Neural cell (in vitro differentiated cells): Measurements from ENCODE around the gene ITGB6.

Experiments
- EP300 ChIP-seq: fragments of 450-650 bp; conservative IDR thresholded peaks from 2 replicates; pipeline ENCODE4 v1.6.1; 2014; ENCODE audit warnings: antibody characterized with exemption, mild to moderate bottlenecking, moderate library complexity; ENCODE audit not compliant: poor library complexity, severe bottlenecking
- EZH2 ChIP-seq: fragments of 200-600, 300-800 bp; shearing (Covaris generic), sonication (generic); IDR thresholded peaks from 2 replicates; pipeline ENCODE4 v1.6.1; 2014; ENCODE audit warnings: antibody characterized with exemption, low read length, borderline replicate concordance, mild to moderate bottlenecking; ENCODE audit not compliant: insufficient read depth, poor library complexity, severe bottlenecking
- POLR2AphosphoS5 ChIP-seq: IDR thresholded peaks from 2 replicates; pipeline ENCODE4 v1.6.1; 2012
- SMC3 ChIP-seq: fragments of 450-650 bp; conservative IDR thresholded peaks from 2 replicates; pipeline ENCODE4 v1.6.1; 2014; ENCODE audit warnings: antibody characterized with exemption, mild to moderate bottlenecking, moderate library complexity; ENCODE audit not compliant: poor library complexity
- TAF1 ChIP-seq: IDR thresholded peaks from 2 replicates; pipeline ENCODE4 v1.6.1; 2012; ENCODE audit warnings: low read depth
- TF ChIP-seq, protein P1 (sequence below): fragments of 450-650 bp; IDR thresholded peaks from 2 replicates; pipeline ENCODE4 v1.5.1; 2014; ENCODE audit warnings: antibody characterized with exemption, mild to moderate bottlenecking, moderate library complexity; ENCODE audit not compliant: poor library complexity, severe bottlenecking
- TF ChIP-seq, protein P2 (sequence below): IDR thresholded peaks from 2 replicates; pipeline ENCODE4 v1.6.1; 2012; ENCODE audit warnings: borderline replicate concordance

DNA sequence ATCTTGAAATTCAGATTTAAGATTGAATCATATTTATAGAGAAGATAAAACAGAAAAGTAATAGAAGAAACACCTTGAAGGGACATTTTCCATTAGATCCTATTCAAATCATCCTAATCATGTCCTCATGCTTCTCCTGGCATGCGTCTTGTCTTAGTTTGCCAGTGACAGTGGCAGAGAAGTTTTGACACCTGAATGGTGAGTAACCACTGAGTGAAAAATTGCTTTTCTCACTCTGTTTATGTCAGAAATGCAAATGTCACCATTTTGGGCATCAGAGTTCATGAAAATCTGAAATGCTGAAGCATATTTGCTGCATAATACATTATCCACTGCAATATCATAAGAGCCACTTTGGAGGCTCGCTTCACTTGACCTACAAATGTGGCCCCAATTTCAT is 74.7 kb downstream of the ITGB6 start:
- TF ChIP-seq, protein P1, sequence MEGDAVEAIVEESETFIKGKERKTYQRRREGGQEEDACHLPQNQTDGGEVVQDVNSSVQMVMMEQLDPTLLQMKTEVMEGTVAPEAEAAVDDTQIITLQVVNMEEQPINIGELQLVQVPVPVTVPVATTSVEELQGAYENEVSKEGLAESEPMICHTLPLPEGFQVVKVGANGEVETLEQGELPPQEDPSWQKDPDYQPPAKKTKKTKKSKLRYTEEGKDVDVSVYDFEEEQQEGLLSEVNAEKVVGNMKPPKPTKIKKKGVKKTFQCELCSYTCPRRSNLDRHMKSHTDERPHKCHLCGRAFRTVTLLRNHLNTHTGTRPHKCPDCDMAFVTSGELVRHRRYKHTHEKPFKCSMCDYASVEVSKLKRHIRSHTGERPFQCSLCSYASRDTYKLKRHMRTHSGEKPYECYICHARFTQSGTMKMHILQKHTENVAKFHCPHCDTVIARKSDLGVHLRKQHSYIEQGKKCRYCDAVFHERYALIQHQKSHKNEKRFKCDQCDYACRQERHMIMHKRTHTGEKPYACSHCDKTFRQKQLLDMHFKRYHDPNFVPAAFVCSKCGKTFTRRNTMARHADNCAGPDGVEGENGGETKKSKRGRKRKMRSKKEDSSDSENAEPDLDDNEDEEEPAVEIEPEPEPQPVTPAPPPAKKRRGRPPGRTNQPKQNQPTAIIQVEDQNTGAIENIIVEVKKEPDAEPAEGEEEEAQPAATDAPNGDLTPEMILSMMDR: no peak
- TF ChIP-seq TAF1 (no peak), EZH2 (no peak), SMC3 (no peak), EP300 (peak; percentile 84), POLR2AphosphoS5 (peak; percentile 56)
- TF ChIP-seq, protein P2, sequence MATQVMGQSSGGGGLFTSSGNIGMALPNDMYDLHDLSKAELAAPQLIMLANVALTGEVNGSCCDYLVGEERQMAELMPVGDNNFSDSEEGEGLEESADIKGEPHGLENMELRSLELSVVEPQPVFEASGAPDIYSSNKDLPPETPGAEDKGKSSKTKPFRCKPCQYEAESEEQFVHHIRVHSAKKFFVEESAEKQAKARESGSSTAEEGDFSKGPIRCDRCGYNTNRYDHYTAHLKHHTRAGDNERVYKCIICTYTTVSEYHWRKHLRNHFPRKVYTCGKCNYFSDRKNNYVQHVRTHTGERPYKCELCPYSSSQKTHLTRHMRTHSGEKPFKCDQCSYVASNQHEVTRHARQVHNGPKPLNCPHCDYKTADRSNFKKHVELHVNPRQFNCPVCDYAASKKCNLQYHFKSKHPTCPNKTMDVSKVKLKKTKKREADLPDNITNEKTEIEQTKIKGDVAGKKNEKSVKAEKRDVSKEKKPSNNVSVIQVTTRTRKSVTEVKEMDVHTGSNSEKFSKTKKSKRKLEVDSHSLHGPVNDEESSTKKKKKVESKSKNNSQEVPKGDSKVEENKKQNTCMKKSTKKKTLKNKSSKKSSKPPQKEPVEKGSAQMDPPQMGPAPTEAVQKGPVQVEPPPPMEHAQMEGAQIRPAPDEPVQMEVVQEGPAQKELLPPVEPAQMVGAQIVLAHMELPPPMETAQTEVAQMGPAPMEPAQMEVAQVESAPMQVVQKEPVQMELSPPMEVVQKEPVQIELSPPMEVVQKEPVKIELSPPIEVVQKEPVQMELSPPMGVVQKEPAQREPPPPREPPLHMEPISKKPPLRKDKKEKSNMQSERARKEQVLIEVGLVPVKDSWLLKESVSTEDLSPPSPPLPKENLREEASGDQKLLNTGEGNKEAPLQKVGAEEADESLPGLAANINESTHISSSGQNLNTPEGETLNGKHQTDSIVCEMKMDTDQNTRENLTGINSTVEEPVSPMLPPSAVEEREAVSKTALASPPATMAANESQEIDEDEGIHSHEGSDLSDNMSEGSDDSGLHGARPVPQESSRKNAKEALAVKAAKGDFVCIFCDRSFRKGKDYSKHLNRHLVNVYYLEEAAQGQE: no peak
